Uterus (tissue), 2 donors: ENCODE measurements around the gene MRGPRE.

Source experiments
- POLR2A ChIP-seq, 2 donors: fragments of 450-650 bp; IDR thresholded peaks; one replicate each; pipeline ENCODE4 v1.6.1; 2016; ENCODE audit warnings: antibody characterized with exemption in 2 of 2, mild to moderate bottlenecking in 1 of 2, moderate library complexity in 1 of 2
- TF ChIP-seq, protein P1 (sequence below), 4 experiments: fragments of 200-600 bp in 2 of 4; fragments of 450-650 bp in 2 of 4; sonication (generic) in 2 of 4; IDR thresholded peaks; one replicate each; pipeline ENCODE4 v1.5.1; 2016 to 2019; ENCODE audit warnings: antibody characterized with exemption in 4 of 4, mild to moderate bottlenecking in 2 of 4, moderate library complexity in 1 of 4

DNA sequence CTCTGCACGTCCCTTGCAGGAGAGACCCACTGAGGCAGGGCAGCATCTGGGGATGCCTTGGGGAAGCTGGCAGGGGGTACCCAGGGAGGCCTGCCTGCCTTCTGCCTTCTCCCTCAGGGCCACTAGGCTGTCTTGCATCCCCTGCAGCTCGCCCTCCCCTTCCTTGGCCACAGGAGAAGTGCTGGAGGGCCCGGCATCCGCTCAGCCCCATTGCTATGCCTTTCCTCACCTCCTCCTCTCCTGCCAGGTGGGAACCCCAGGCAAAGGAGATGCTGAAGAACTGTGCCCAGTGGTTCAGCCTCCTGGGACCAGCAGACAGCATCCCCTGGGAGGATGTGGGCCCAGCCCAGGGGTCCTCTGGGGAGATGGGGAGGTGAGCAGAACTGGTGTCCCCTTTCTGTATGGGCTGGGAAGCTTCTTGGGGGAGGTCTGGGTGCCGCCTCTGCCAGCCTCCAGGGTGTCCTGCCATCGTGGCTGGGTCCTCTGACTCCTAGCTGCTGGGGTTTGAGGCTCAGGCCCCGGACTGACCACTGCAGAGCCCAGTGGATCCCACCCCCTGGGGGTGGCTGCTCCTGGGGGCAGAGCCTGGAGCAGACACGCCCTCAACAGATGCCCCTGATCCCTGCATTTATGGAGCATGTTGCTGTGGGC is 34.2 kb downstream of the MRGPRE start:
- TF ChIP-seq, protein P1, sequence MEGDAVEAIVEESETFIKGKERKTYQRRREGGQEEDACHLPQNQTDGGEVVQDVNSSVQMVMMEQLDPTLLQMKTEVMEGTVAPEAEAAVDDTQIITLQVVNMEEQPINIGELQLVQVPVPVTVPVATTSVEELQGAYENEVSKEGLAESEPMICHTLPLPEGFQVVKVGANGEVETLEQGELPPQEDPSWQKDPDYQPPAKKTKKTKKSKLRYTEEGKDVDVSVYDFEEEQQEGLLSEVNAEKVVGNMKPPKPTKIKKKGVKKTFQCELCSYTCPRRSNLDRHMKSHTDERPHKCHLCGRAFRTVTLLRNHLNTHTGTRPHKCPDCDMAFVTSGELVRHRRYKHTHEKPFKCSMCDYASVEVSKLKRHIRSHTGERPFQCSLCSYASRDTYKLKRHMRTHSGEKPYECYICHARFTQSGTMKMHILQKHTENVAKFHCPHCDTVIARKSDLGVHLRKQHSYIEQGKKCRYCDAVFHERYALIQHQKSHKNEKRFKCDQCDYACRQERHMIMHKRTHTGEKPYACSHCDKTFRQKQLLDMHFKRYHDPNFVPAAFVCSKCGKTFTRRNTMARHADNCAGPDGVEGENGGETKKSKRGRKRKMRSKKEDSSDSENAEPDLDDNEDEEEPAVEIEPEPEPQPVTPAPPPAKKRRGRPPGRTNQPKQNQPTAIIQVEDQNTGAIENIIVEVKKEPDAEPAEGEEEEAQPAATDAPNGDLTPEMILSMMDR (IDR thresholded peaks at IDR 0.05): no peak
- no peak for TF ChIP-seq POLR2A (IDR thresholded peaks at IDR 0.05)
